Sciatic nerve (tissue), 2 donors: ENCODE measurements around the gene HOXD1. TPM values are rescaled to one million over a fixed set of nuclear protein-coding genes. Genes with fewer than 3 reads are reported as not detected.
A peak's percentile ranks its signal among the peaks of the same experiment; 100 is the strongest.

Source experiments
- ATAC-seq: fragments of 200-7000 bp; cut with Tn5 transposase; one replicate; pipeline ENCODE4 v1.9.1; 2020; ENCODE audit warnings: mild to moderate bottlenecking, moderate library complexity
- DNase-seq: peaks from one replicate; pipeline ENCODE4 v3.0.0-alpha.2; 2020; ENCODE audit warnings: low spot score
- intact Hi-C: fragments of 100-400 bp; cut with DNase I; formaldehyde crosslinking; loops from one replicate; pipeline ENCODE4 v1.14.2; 2022
- total RNA-seq: library from RNA; stranded (reverse); fragmentation: NEBNext Ultra II Directional; extraction: Animal tissue kit (Norgen Biotek cat#: 25700); gene quantifications from one replicate; pipeline ENCODE4 v1.2.1, GENCODE V29; 2021
- donor health status: DM: no; HTN: no; CAD: no.
- donor health status: DM: no; HTN: no; CAD: no.

HOXD1 gene
- 1.9 TPM for total RNA-seq

- DNase-seq: no peak
- intact Hi-C loops: no loop called here
- ATAC-seq: peak; percentile 58
Measured at GRCh38 chr2:176187899-176188773, at the start of gene HOXD1. HOXD1 (plus strand) TSS chr2:176188668; CDS start chr2:176188802, 134 bp downstream.

DNA sequence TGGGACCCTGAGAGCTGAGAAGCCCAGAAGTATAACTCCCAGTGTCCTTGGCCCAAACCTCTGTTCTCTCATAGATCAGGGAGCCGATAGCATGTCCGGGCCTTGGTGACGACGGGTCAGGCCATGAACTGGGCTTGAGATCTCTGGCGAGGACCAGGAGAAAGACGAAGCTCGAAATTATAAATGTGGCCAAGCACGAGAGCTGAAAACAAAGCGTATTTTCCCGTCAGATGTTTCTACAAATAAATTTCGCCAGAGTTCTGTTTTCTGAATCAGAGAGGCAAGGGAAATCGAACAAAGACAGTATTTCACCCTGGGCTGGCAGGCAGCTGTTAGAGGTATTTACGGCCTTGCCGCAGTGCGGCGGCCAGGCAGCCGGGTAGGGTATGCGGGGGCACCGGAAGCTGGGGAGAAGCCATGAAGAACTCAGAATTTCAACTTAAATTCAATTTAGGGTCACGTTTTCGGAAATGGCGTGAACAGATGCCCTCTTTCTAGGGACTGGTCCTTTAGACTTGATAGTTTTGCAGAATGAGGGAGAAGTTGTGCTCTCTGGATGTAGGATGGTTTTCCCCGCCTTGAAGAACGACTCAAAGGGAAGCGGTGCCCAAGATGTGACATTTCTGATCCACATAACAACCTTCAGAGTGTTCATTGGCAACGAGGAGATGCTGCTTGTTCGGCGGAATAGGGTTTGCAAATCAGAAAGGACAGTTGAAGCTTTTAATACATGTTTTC is 49.4 kb upstream of the HOXD1 start:
- ATAC-seq (no peak), DNase-seq (no peak)
- intact Hi-C loops: loop anchor here (5.0 kb wide), 1 partner anchor 413 kb away; no protein-coding TSS in a partner anchor

DNA sequence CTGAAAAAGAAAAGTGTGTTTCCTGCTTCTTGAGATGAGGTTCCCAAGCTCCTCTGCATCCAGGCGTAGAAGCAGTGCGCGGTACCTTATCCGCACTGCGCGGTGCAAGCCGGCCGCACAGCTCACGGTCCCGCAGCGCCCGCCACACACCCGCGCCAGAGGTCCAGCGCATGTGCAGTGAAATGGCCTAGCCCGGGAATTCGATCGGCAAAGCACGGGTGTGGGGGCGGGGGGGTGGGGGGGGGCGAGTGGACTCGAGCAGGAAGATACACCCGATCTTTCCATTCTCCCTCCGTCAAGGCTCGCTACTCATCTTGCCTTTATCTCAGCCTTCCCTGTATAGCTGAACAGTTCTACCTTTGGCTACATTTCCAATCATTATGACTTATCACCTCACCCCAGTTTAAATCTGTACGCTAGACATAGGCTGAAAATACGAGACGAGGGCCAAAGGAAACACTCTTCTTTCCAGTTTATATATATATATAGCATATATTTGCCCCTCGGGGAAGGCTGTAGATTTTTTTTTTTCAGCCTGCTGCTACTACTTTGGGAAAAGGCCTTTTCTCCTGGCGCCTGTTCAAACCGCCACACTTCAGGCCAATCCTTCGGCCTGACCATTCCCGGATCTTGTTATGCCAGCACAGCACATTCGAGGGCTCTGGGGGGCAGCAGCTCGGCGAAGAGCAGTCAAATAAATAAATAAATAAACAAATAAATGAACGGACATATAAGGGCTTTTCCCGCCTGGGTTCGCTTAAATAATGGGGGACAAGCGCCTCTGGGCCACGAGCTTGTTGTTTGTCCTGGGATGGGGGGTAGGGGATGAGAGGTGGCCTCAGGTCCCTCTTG is 48.6 kb upstream of the HOXD1 start:
- no peak for DNase-seq
- intact Hi-C loops: loop anchor here (5.0 kb wide), 2 partner anchors 317 to 412 kb away; no protein-coding TSS in a partner anchor
- ATAC-seq: peak; percentile 16

GRCh38 chr2:176140513-176141317 is 47.8 kb upstream of the HOXD1 start:
- ATAC-seq (peak; percentile 92), DNase-seq (peak; percentile 87)
- intact Hi-C loops: loop anchor here (5.0 kb wide), 1 partner anchor 317 kb away; no protein-coding TSS in a partner anchor

DNA sequence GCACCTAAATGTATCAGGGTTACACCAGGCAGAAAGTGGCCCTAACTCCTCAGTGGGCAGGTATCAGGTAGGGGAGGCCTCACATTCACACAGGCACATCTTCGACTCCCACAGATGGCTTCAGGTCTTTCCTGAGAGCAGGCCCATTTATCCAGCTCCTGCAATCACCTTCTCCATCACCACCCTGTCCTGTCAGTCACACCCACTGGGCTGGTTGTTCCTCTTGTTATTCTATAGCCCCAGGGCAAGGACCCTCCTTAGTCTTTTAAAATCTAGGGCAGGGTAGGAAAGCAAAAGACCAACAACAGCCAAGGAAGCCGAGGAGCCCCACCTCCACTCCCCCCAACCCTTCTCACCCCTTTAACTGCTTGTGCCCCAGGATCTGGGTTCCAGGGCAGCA is 46.2 kb upstream of the HOXD1 start:
- intact Hi-C loops: loop anchor here (5.0 kb wide), 1 partner anchor 315 kb away; no protein-coding TSS in a partner anchor
- DNase-seq: no peak
- no peak for ATAC-seq

DNA sequence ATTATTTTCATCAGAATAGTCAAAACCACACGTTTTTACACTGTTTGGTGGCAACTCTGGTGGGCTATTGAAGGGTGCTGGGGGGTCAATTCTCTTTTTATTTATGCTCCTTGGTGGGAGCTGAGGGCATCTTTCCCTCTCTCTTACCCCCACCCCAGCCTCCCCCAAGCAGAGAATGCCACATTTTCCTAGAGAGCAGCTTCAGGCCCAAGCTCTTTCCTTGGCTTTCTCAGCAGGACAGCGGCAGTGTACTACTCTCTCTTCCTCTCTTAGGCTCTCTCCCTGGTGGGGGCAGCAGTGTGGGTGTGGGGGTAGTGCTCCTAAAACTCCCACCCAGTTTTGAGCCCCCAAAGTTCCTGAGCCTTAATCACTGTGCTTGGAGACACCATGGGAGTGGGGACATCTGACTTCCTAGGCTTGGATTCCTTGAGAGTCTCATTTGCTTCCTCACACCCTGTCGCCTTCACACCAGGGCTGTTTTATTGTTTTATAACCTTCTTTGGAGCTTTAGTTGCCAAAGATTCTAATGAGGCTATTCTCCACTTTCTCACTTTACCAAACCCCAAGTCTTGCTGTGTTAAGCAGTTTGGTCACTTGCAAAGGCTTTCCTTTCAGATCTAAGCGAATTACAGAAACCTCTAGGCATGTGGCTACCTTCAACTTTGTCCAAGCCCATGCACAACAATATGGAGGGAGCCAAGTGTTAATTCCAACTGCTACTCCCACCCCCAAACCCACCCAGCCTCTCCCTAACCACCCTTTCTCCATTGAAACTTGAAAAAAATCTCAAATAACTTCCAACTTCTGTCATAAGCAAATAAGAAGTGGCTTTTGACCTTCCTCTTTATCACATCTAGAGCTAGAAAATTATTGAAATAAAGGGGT is 43.1 kb upstream of the HOXD1 start:
- intact Hi-C loops: no loop called here
- ATAC-seq: no peak
- no peak for DNase-seq

DNA sequence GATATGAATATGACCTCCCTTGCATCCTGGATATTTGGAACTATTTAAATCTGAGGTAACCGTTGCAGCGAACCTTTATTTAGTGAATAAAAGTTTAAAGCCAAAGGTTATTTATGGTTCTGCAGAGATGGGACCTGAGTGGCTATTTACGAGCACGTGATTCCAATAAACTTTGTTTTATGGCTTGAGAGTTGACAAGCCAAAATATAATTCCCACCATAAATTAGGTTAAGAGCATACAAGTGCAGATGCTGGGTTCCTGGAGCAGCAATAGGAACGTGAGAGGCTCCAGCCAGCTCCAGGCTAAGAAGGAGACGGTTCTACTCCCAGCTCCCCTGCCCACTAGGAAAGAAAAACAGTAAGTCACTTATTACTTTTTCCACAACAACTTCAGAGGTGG is 42.4 kb upstream of the HOXD1 start:
- ATAC-seq (no peak), DNase-seq (no peak)
- intact Hi-C loops: no loop called here

- intact Hi-C loops: no loop called here
- ATAC-seq (no peak), DNase-seq (no peak)
Measured at GRCh38 chr2:176146645-176147044, 41.8 kb upstream of the HOXD1 start.

- no peak for DNase-seq
- no peak for ATAC-seq
- intact Hi-C loops: no loop called here
Measured at GRCh38 chr2:176147210-176147799, 41.2 kb upstream of the HOXD1 start.

- ATAC-seq (no peak), DNase-seq (no peak)
- intact Hi-C loops: no loop called here
Measured at GRCh38 chr2:176147800-176148496, 40.5 kb upstream of the HOXD1 start.

GRCh38 chr2:176148751-176149421 is 39.6 kb upstream of the HOXD1 start:
- intact Hi-C loops: no loop called here
- no peak for ATAC-seq
- no peak for DNase-seq

DNA sequence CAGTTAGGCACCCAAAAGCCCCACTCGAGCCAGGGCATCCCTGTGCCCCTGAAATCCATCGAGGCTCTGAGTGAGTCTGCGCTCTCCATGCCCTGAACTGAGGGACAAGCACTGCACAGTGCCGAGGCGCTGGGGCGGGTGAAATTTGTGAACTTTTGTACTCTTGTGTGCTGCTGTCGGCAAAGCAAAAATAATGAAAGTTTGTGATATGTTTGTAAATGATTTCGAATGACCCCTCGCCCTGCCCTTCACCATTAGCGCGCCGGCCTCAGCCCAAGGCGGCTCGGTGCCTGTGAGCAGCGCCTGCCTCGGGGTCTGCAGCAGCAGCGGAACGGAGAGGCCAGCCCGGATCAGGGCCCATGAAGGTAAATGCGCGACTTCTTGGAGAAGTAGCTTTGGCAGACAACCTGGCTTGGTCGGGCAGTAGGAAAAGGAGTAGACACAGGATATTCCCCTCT is 39.0 kb upstream of the HOXD1 start:
- intact Hi-C loops: no loop called here
- ATAC-seq: no peak
- no peak for DNase-seq

- DNase-seq: no peak
- intact Hi-C loops: no loop called here
- no peak for ATAC-seq
Measured at GRCh38 chr2:176149939-176150583, 38.4 kb upstream of the HOXD1 start.

DNA sequence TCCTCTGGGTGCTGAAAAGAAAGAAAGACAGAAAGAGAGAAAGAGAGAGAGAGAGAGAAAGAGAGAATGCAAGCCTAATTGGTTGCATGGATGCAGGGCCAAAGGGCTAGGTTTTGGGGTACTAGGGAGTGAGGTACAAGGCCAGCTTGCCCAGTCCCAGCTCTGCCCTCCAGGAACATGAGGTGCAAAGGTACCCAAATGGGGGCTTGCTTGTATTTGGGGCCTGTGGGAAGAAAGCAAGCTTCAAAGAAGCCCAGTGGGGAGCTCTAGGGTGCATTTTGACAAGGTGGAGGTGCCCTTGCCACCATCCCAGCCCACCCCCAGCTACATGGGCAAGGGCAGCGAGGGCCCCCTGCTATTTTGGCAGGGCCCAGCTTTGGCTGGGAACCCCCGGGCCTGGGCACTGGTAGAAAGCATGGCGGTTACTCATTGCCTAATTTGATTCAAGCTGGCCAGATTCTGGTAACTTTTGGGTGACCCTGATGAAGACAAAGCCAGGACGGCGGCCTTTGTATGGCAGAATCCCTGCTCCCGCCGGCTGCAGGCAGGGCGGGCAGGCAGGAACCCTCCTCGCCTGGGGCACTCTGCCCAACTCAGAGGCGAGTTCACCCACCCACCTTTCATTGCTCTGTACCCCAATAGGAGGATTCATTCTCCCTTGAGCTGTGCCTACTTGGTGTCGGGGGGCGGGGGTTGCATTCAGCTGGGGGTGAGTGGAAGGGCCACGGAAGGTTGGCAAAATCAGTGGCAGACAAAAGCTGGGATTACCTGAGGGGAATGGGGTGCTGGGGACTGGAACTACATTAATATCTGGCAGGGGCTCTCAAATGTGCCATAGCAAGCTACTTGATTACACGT is 37.7 kb upstream of the HOXD1 start:
- ATAC-seq (no peak), DNase-seq (no peak)
- intact Hi-C loops: no loop called here
